K562 (cell line): ENCODE measurements around the gene PRMT3. TPM values are rescaled to one million over a fixed set of nuclear protein-coding genes. Genes with fewer than 3 reads are reported as not detected.
"Not testable (repeated sequence)": the region's sequence is repeated elsewhere in the genome, so short reads cannot be mapped to it uniquely, and the experiment has no call there.

ENCODE experiments used
- ATAC-seq: fragments of 200-7000 bp; cut with Tn5 transposase; 3 replicates; pipeline ENCODE4 v1.9.1; 2020; ENCODE audit warnings: moderate library complexity
- BruUV-seq: library from RNA; stranded (reverse); fragments of 400-500 nt; replicated peaks from 2 replicates; lab custom pipeline; 2021; lab: Mats Ljungman, UMichigan
- CTCF ChIA-PET: fragments of 300-600 bp; formaldehyde crosslinking; extraction: SDS; loops from one replicate; lab custom pipeline; 2021; ENCODE audit warnings: low intra/inter-chr PET ratio; lab: Yijun Ruan, JAX
- POLR2A ChIA-PET: fragments of 300-600, 350-650 bp; sonication (Branson Sonifier 250); formaldehyde crosslinking; extraction: SDS; loops from one replicate; lab custom pipeline; 2021; ENCODE audit warnings: antibody characterized with exemption, inconsistent platforms; lab: Yijun Ruan, JAX
- DNase-seq, 4 experiments: peaks; one replicate each; pipeline versions ENCODE4 v3.0.0 to v3.0.0-alpha.2; 2011 to 2018; ENCODE audit warnings: low spot score in 3 of 4, mixed read lengths in 3 of 4; ENCODE audit errors: extremely low read depth in 1 of 4
- FAIRE-seq: peaks from 2 replicates; lab custom pipeline; 2011; peaks lifted over from hg19 to GRCh38; lab: Jason Lieb, UNC
- H2AFZ ChIP-seq: 2 replicates; pipeline ENCODE4 v1.6.0; 2011; ENCODE audit warnings: low read depth, low read length, control low read depth, inconsistent platforms
- H3K27ac ChIP-seq: fragments of 200-600 bp; 3 replicates; pipeline ENCODE4 v1.8.0; 2011; ENCODE audit warnings: low read depth, mild to moderate bottlenecking, control low read depth, inconsistent platforms, low read length, moderate library complexity, mixed read lengths; ENCODE audit errors: extremely low read depth
- H3K27me3 ChIP-seq, 2 experiments: fragments of 300-600 bp in 1 of 2; 2 replicates in 1 of 2; 3 replicates in 1 of 2; pipeline versions ENCODE4 v1.6.0 to v1.8.0; 2011; ENCODE audit warnings: inconsistent platforms in 2 of 2, low read length in 2 of 2, mild to moderate bottlenecking in 1 of 2, mixed read lengths in 1 of 2, moderate library complexity in 1 of 2; ENCODE audit not compliant: control insufficient read depth in 2 of 2, insufficient read depth in 2 of 2
- H3K36me3 ChIP-seq: fragments of 300-600 bp; 3 replicates; pipeline ENCODE4 v1.8.0; 2011; ENCODE audit warnings: mild to moderate bottlenecking, low read length, inconsistent platforms; ENCODE audit not compliant: control insufficient read depth, insufficient read depth
- H3K4me1 ChIP-seq, 2 experiments: fragments of 200-600 bp in 1 of 2; replicated peaks in 1 of 2; 2 replicates in 1 of 2; 3 replicates in 1 of 2; pipeline versions ENCODE4 v1.5.1 to v1.8.0; 2011; ENCODE audit warnings: inconsistent platforms in 2 of 2, low read length in 2 of 2, mild to moderate bottlenecking in 1 of 2, mixed read lengths in 1 of 2, moderate library complexity in 1 of 2; ENCODE audit not compliant: control insufficient read depth in 2 of 2, insufficient read depth in 2 of 2
- H3K4me2 ChIP-seq: 2 replicates; pipeline ENCODE4 v1.6.1; 2011; ENCODE audit warnings: low read length, control low read depth, inconsistent platforms, mixed read lengths; ENCODE audit not compliant: insufficient read depth
- H3K4me3 ChIP-seq: fragments of 200-600 bp; sonication (generic), shearing (Covaris generic); 2 replicates; pipeline ENCODE4 v1.5.1; 2016; ENCODE audit warnings: control low read depth, inconsistent platforms
- H3K79me2 ChIP-seq: fragments of 200-600 bp; 3 replicates; pipeline ENCODE4 v1.8.0; 2011; ENCODE audit warnings: low read length, inconsistent platforms; ENCODE audit not compliant: control insufficient read depth, insufficient read depth
- H3K9ac ChIP-seq, 2 experiments: 2 replicates each; pipeline versions ENCODE4 v1.6.0 to v1.6.1; 2011; ENCODE audit warnings: low read depth in 2 of 2, low read length in 2 of 2, control low read depth in 1 of 2, inconsistent platforms in 1 of 2, mild to moderate bottlenecking in 1 of 2, mixed read lengths in 1 of 2; ENCODE audit not compliant: insufficient read depth in 1 of 2
- H3K9me1 ChIP-seq: one replicate; pipeline ENCODE4 v1.6.0; 2011; ENCODE audit warnings: inconsistent platforms, mild to moderate bottlenecking, low read length, moderate library complexity; ENCODE audit not compliant: control insufficient read depth, insufficient read depth
- H3K9me3 ChIP-seq: replicated peaks from 2 replicates; pipeline ENCODE4 v1.5.1; 2011; ENCODE audit warnings: low read depth, low read length, inconsistent platforms; ENCODE audit not compliant: control insufficient read depth, insufficient read depth
- H4K20me1 ChIP-seq: replicated peaks from 2 replicates; pipeline ENCODE4 v1.6.1; 2011; ENCODE audit warnings: low read length, inconsistent platforms, mixed read lengths; ENCODE audit not compliant: control insufficient read depth, insufficient read depth
- BACH1 ChIP-seq: fragments of 200-800 bp; sonication (Bioruptor generic); IDR thresholded peaks from 2 replicates; pipeline ENCODE4 v1.6.1; 2016; ENCODE audit warnings: missing genetic modification characterization, missing compliant biosample characterization
- HINFP ChIP-seq: fragments of 450-650 bp; conservative IDR thresholded peaks from 2 replicates; pipeline ENCODE4 v1.6.1; 2016; ENCODE audit warnings: missing genetic modification characterization, low read depth, mild to moderate bottlenecking, control low read depth, missing compliant biosample characterization
- LARP7 ChIP-seq: fragments of 450-650 bp; IDR thresholded peaks from 2 replicates; pipeline ENCODE4 v1.6.1; 2016
- MBD2 ChIP-seq: sonication (generic); IDR thresholded peaks from 2 replicates; pipeline ENCODE4 v1.6.1; 2016; ENCODE audit warnings: low read depth, borderline replicate concordance
- PHF20 ChIP-seq: fragments of 450-650 bp; IDR thresholded peaks from 2 replicates; pipeline ENCODE4 v1.6.1; 2018; ENCODE audit not compliant: partially characterized antibody
- RBBP5 ChIP-seq: fragments of 200-600 bp; sonication (generic); IDR thresholded peaks from 2 replicates; pipeline ENCODE4 v1.6.1; 2012; ENCODE audit warnings: borderline replicate concordance, mild to moderate bottlenecking, low read length, control low read depth, inconsistent platforms; ENCODE audit not compliant: insufficient read depth, poor library complexity, severe bottlenecking
- SETDB1 ChIP-seq: IDR thresholded peaks from one replicate; pipeline ENCODE4 v1.6.1; 2012; ENCODE audit warnings: low read length, control low read depth, inconsistent platforms
- XRCC3 ChIP-seq: fragments of 450-650 bp; IDR thresholded peaks from 2 replicates; pipeline ENCODE4 v1.6.1; 2017; ENCODE audit warnings: mild to moderate bottlenecking, moderate library complexity
- WGBS: fragments of 100-300 bp; shearing (Covaris generic); methylation state at CpG from one replicate; pipeline ENCODE4 v1.1.6; 2016; ENCODE audit warnings: low coverage, mixed read lengths; ENCODE audit not compliant: insufficient coverage; ENCODE audit errors: missing lambda C conversion rate; 5-methylcytosine and 5-hydroxymethylcytosine counted together
- in situ Hi-C: fragments of 300-500 bp; cut with MboI; formaldehyde crosslinking; loops from 4 replicates; pipeline ENCODE4 v1.15.0; 2018; ENCODE audit warnings: inconsistent platforms, mixed read lengths
- intact Hi-C: fragments of 100-400 bp; cut with micrococcal nuclease; formaldehyde crosslinking; loops from 2 replicates; pipeline ENCODE4 v1.14.2; 2022
- polyA plus RNA-seq, 8 experiments: library from polyadenylated mRNA; depleted of rRNA in 4 of 8; stranded (reverse) in 5 of 8; unstranded in 3 of 8; fragments of >200 nt; fragmentation: Nextera tagmentation in 2 of 8; fragmentation: Illumina TruSeq in 1 of 8; extraction: Ambion mirVana in 2 of 8; extraction: Trizol in 1 of 8; gene quantifications; 2 replicates each; pipeline versions ENCODE4 v1.2.1 to v1.2.3, GENCODE V29; 2011 to 2014; ENCODE audit warnings: inconsistent platforms in 1 of 8, missing spikeins in 1 of 8
- total RNA-seq, 7 experiments: library from RNA; depleted of rRNA in 6 of 7; stranded (reverse); fragments of >200 nt in 6 of 7; fragmentation: Illumina TruSeq in 2 of 7; extraction: Trizol in 2 of 7; gene quantifications; 2 replicates each; pipeline versions ENCODE4 v1.2.1 to v1.2.3, GENCODE V29; 2011 to 2021; ENCODE audit warnings: low replicate concordance in 1 of 7

PRMT3 gene
- total and polyA plus RNA-seq, 9 of the 15 experiments (the other 6 are each of a cell fraction or from before 2014, with no cell fraction given) = 24.0 to 62.1 (median 44.7) TPM

GRCh38 chr11:20376162-20376730 lies 11.3 kb upstream of the PRMT3 start:
- no peak overlapping the region for H3K9ac ChIP-seq
- ATAC-seq = no peak
- ChIA-PET POLR2A (interaction anchor here (0.8 to 0.9 kb wide), 2 partner anchors 10 to 13 kb away, joined by 3 read pairs; no protein-coding TSS in a partner anchor), CTCF (no interaction called here)
- no peaks in the 10 kb centered on the region for H3K9me1 ChIP-seq
- 96% methylated on average over 3 of the region's 3 CpGs for WGBS
- no peaks in the 10 kb centered on the region for H3K27me3 ChIP-seq
- in situ Hi-C loops (no loop called here), intact Hi-C loops (no loop called here)
- BruUV-seq = no TSS peak
- H3K4me3 ChIP-seq = no peak overlapping the region
- H3K4me1 ChIP-seq = peaks cover 0 to 4% of the 10 kb centered on the region in 2 experiments; a peak in 3 of 5 replicates
- H3K27ac ChIP-seq = no peak overlapping the region
- H3K79me2 ChIP-seq = no peaks in the 10 kb centered on the region
- no peak overlapping the region for H3K4me2 ChIP-seq
- no peaks in the 10 kb centered on the region for H3K9me3 ChIP-seq
- H3K36me3 ChIP-seq = peaks cover 37% of the 10 kb centered on the region; the same call in 2 of the 3 replicates
- no peak overlapping the region for H2AFZ ChIP-seq
- no peaks in the 10 kb centered on the region for H4K20me1 ChIP-seq
- no peak for FAIRE-seq
- no peak for DNase-seq
- TF ChIP-seq SETDB1 = no peak
- no peak for TF ChIP-seq MBD2
- no peak for TF ChIP-seq RBBP5
- no peak for TF ChIP-seq BACH1 (tag)
- no peak for TF ChIP-seq HINFP
- no peak for TF ChIP-seq LARP7
- TF ChIP-seq PHF20 = no peak
- TF ChIP-seq XRCC3 = no peak

GRCh38 chr11:20385996-20386395 lies 1.5 kb upstream of the PRMT3 start:
- intact Hi-C loops (loop anchor here (2.0 to 5.0 kb wide), 4 partner anchors 21 to 226 kb away; partner anchors contain the start of gene SLC6A5), in situ Hi-C loops (loop anchor here (10.0 kb wide), 1 partner anchor 219 kb away; no protein-coding TSS in a partner anchor)
- 80% methylated on average over 13 of the region's 15 CpGs for WGBS
- ATAC-seq, H3K9me1 ChIP-seq, DNase-seq, H3K27me3 ChIP-seq, H4K20me1 ChIP-seq, H3K27ac ChIP-seq, H3K9me3 ChIP-seq, H3K4me3 ChIP-seq, H3K9ac ChIP-seq, H3K4me1 ChIP-seq, H2AFZ ChIP-seq, CTCF ChIA-PET, BruUV-seq, H3K4me2 ChIP-seq, FAIRE-seq: not testable (repeated sequence)
- H3K36me3 ChIP-seq = peaks cover 42% of the 10 kb centered on the region; the same call in 2 of the 3 replicates
- POLR2A ChIA-PET = interaction anchor here (1.1 kb wide), 1 partner anchor 10 kb away, joined by 3 read pairs; no protein-coding TSS in a partner anchor
- H3K79me2 ChIP-seq = peaks cover 32% of the 10 kb centered on the region
